Muscle of arm (tissue), 12 donors: Measurements from ENCODE around the gene TESK1. TPM values are rescaled to one million over a fixed set of nuclear protein-coding genes. Genes with fewer than 3 reads are reported as not detected.
"Not testable (repeated sequence)": the region's sequence is repeated elsewhere in the genome, so short reads cannot be mapped to it uniquely, and the experiment has no call there.

Source experiments
- DNase-seq: peaks from one replicate; pipeline ENCODE4 v3.0.0-alpha.2; 2013
- polyA plus RNA-seq, 12 donors: library from polyadenylated mRNA; unstranded; fragments of 120-200 nt; gene quantifications; one replicate each; pipeline ENCODE4 v1.2.1, GENCODE V29; 2013; ENCODE audit not compliant: insufficient read length in 12 of 12

TESK1 gene
- polyA plus RNA-seq, 12 donors = 27.1 to 42.8 (median 33.8) TPM; not detected in 1

- DNase-seq = no peak
These were observed 4.7 kb downstream of the TESK1 start for GRCh38 chr9:35609820-35610163.

- DNase-seq = no peak
These were observed 6.3 kb downstream of the TESK1 start for GRCh38 chr9:35611230-35611797.

GRCh38 chr9:35612066-35612465 is 7.0 kb downstream of the TESK1 start:
- not testable (repeated sequence) for DNase-seq

- DNase-seq = no peak
These were observed 7.8 kb downstream of the TESK1 start for GRCh38 chr9:35612843-35613242.

GRCh38 chr9:35615981-35616680 is 11.1 kb downstream of the TESK1 start:
- DNase-seq = no peak

- DNase-seq = peak; percentile 34
These were observed 11.8 kb downstream of the TESK1 start for GRCh38 chr9:35616681-35617459.

GRCh38 chr9:35617548-35617947 is 12.5 kb downstream of the TESK1 start:
- no peak for DNase-seq

- DNase-seq = no peak
These were observed 13.3 kb downstream of the TESK1 start, which contains the start of gene CD72 for GRCh38 chr9:35618325-35618727. Gene CD72, minus strand, starts transcription at chr9:35618413. Its CDS starts 110 bp downstream, at chr9:35618303.

- no peak for DNase-seq
These were observed 14.1 kb downstream of the TESK1 start for GRCh38 chr9:35618854-35619799.

- DNase-seq = no peak
These were observed 14.7 kb downstream of the TESK1 start for GRCh38 chr9:35619800-35620158.

GRCh38 chr9:35627575-35627974 is 22.5 kb downstream of the TESK1 start:
- DNase-seq = no peak

- DNase-seq = no peak
These were observed 23.4 kb downstream of the TESK1 start for GRCh38 chr9:35628389-35628991.

GRCh38 chr9:35629597-35629996 is 24.5 kb downstream of the TESK1 start:
- DNase-seq = no peak

GRCh38 chr9:35635730-35636129 is 30.7 kb downstream of the TESK1 start:
- no peak for DNase-seq

- DNase-seq = no peak
These were observed 31.2 kb downstream of the TESK1 start for GRCh38 chr9:35636135-35636876.

- not testable (repeated sequence) for DNase-seq
These were observed 31.8 kb downstream of the TESK1 start for GRCh38 chr9:35636877-35637246.

- not testable (repeated sequence) for DNase-seq
These were observed 32.4 kb downstream of the TESK1 start for GRCh38 chr9:35637427-35637955.

GRCh38 chr9:35638751-35639150 is 33.7 kb downstream of the TESK1 start:
- DNase-seq = not testable (repeated sequence)

GRCh38 chr9:35639225-35639624 is 34.2 kb downstream of the TESK1 start:
- not testable (repeated sequence) for DNase-seq

- no peak for DNase-seq
These were observed 34.6 kb downstream of the TESK1 start for GRCh38 chr9:35639631-35640030.
